HG03025 (cell line): ENCODE data around the gene USP5.

ENCODE experiments used
- ATAC-seq: cut with Tn5 transposase; IDR thresholded peaks from one replicate; pipeline ENCODE4 v1.9.1; 2021; ENCODE audit warnings: mild to moderate bottlenecking, moderate library complexity; ENCODE audit not compliant: unreplicated experiment, low FRiP score

The USP5 gene

DNA sequence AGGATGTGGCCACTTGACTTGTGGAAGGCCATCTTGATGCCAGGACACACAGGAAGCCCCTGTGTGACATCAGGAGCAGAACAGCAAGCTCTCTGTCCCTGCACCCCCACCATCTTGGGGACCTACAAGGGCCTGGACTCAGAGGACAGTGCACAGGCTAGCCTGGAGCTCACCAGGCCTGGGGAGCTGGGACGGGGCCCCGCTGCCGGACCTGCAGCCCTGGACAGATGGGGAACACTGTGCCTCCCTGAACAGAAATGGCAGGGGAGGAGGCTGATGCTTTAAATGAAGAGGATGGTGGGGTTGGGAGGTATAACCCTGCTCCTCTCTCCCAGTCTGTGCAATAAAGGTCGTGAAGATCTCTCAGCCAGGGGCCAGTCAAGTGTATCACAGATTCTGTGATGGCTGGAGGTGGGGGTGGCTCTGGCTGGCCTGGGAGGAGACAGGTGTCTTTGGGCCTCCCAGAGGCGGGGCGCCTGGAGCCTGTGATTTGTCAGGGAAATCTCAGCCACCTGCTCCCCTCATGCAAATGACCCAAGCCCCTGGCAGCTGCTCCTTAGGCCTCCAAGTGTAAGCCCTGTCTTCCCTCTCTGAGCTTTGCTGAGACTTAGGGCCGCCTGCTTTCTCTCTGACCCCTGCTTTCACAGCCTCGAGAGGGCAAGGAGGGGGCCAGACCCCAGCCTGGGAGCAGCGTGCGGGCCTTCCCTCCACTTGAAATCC is 12.3 kb upstream of the USP5 start:
- ATAC-seq: no peak

DNA sequence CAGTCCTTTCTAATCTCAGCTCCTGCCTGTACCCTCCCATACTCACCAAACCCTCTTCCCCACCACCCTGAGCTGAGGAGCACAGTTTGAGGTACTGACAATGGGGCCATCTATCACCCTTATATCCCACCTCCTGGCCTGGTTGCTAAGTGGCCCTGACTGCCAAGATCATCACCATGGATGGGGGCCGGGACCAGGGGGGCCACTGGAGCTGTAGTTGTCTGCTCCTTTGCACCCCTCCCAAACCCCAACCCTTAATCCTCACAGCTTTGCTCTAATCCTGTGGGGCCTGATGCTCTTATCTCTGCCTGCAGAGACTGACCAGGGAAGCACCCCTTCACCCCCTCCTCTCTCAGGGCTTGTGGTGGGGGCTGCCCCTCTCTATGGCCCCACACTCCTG is 11.6 kb upstream of the USP5 start:
- no peak for ATAC-seq

DNA sequence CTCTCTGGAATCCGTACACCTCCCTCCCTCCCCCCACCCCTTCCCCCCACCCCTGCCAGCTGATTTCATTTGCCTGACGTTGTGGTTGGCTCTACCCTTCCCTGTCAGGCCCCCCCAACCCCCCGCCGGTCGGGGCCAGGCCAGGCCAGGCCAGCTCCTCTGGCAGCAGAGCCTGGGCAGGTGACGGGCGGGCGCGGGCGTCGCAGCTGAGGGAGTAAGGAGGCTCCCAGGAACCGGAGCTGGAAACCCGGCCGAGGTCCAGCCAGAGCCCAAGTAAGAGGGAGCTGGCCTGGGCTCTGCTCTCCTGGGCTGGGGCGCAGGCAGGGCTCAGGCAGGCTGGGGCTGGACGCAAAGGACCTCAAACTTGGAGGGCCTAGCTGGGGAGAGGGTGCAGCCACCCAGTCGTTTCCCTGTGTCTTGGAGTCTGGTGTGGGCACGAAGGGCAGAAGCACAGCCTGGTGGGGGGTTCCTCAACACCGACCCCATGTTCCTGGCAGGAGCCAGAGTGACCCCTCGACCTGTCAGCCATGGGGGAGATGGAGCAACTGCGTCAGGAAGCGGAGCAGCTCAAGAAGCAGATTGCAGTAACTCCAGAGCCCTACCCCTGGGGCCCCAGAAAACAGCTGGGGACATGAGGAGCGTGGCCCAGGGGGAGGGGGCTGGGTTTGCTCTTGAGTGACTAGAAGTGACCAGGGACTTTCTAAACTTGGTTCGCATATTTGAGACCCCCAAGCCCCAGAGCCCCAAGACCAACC is 11.0 kb upstream of the USP5 start, which contains the start of gene GNB3:
Gene GNB3, plus strand, starts transcription at position 165 of the 755 bp plus-strand sequence. Its CDS starts 363 bp downstream, at position 528.
- no peak for ATAC-seq

DNA sequence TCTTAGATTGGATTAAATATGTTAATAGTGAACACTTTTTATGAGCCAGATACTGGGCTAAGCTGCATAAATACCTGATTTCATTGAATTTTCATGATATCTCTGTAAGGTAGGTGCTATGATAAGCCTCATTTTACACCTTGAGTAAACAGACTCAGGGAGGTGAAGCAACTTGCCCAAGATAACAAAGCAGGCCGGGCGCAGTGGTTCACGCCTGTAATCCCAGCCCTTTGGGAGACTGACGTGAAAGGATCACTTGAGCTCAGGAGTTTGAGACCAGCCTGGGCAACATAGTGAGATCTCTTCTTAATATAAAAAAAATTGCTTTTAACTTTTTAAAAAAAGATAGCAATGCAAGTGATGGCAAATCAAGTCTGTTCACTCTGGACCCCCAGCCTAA is 9.9 kb upstream of the USP5 start:
- no peak for ATAC-seq

DNA sequence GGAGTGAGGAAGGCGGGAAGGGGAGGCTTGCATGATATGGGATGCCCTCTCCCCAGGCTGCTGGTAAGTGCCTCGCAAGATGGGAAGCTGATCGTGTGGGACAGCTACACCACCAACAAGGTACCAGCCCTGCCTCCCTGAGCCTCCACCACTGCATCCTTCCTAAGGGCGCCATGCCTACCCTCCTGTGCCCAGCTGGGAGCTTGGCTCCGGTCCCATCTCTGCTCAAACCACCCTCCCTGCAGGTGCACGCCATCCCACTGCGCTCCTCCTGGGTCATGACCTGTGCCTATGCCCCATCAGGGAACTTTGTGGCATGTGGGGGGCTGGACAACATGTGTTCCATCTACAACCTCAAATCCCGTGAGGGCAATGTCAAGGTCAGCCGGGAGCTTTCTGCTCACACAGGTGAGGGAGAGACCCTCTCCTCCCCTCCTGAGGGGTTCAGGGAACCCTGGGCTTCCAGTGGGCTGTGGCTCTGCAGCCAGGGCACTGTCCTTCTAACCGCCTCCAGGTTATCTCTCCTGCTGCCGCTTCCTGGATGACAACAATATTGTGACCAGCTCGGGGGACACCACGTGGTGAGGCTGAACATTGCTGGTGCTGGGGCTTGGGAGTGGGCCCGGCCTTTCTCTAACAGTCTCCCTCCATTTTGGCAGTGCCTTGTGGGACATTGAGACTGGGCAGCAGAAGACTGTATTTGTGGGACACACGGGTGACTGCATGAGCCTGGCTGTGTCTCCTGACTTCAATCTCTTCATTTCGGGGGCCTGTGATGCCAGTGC is 8.6 kb upstream of the USP5 start:
- ATAC-seq: no peak

DNA sequence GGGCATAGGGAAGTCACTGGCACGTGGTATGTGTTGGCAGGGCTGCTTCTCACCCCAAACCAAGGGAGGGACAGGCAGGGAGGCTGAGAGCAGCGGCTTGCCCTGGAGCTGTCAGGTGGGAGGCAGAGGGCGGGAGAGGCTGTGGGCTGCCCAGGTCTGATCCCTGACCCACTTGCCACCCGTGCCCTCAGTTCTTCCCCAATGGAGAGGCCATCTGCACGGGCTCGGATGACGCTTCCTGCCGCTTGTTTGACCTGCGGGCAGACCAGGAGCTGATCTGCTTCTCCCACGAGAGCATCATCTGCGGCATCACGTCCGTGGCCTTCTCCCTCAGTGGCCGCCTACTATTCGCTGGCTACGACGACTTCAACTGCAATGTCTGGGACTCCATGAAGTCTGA is 6.6 kb upstream of the USP5 start:
- no peak for ATAC-seq

DNA sequence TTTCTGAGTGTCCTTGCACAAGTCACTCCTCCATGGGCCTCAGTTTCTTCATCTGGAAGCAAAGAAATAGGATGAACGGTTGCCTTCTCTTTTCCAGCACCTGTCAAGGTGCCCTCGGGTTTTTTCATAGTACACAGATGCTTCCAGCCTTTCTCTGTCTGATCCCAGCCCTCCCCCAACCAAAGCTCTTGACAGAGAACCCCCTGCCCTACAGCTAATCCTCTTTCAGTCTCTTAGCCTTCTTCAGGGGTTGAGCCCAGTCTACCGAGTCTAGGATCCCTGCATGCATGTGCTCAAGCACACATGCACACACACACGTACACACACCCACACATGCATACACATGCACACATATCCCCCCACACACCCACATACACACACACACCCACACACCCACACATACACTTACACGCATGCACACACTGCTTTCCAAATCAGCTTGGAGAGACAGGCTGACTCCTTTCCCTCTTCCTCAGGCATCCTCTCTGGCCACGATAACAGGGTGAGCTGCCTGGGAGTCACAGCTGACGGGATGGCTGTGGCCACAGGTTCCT is 5.6 kb upstream of the USP5 start:
- no peak for ATAC-seq

DNA sequence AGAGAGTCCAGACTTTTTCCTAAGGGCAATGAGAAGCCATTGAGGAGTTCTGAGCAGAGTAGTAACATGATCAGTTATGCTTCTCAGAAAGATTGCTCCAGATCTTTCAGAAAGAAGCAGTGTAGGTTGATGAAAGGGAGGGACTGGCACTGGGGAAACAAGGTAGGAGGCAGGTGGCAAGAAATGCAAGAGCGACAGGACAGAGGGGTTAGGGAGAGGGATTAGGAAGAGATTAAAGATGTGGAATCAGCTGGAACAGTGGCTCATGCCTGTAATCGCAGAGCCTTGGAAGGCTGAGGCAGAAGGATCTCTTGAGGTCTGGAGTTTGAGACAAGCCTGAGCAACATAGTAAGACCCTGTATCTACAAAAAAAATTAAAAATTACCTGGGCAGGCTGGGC is 4.3 kb upstream of the USP5 start:
- ATAC-seq: no peak

DNA sequence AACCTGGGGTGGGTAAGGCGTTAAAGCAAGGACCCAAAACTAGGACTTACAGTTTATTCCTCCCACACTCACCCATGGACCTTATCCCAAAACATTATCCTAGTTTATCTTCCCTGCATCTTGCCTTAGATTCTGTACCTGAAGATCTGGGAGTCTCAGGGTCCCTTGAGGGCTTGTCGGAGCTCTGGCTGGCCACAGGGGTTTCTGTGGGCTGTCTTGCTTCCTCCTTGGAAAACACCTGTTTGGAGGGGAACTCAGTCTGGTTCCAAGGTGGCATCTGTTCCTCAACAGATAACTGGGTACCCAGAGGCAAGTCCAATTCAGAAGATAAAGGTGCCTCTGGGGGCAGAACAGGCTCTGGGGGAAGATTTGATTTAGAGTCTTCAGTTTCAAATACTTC is 2.5 kb upstream of the USP5 start:
- no peak for ATAC-seq

DNA sequence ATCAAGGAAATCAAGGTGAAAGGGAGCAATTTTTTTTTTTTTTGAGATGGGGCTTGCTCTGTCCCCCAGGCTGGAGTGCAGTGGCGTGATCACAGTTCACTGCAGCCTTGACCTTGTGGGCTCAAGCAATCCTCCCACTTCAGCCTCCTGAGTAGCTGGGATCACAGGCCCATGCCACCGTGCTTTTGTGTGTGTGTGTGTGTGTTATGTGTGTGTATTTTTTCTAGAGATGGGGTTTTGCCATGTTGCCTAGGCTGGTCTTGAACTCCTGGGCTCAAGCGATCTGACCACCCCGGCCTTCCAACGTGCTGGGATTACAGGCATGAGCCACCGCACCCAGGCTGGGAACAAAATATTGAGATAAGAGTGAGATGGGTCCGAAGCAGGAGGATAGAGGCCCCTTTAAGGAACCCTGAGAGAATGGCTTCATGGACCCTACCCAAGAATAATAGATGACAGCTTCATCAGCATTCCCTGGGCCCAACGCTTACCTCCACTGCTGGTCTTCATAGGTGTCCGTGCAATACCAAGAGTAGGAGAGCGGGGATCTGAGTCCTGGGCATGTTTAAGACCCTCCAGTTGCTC is 1.9 kb upstream of the USP5 start:
- no peak for ATAC-seq

DNA sequence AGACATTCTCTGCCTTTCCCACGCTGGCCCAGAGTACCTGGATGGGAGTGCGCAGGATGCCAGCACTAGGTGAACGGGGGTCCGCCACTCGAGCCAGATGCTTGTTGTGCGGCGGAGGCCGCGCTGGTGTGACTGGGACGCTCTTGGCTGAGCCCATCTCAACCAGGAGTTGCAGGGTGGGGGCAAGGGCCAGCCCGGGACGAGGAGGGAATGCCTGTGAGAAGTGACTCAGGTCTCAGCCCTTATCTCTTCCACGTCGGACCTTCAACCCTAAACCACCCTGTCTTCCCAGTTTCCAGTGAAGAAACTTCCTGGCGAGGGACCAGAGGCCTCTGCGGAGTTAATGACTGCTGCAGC is 1.2 kb upstream of the USP5 start:
- no peak for ATAC-seq

DNA sequence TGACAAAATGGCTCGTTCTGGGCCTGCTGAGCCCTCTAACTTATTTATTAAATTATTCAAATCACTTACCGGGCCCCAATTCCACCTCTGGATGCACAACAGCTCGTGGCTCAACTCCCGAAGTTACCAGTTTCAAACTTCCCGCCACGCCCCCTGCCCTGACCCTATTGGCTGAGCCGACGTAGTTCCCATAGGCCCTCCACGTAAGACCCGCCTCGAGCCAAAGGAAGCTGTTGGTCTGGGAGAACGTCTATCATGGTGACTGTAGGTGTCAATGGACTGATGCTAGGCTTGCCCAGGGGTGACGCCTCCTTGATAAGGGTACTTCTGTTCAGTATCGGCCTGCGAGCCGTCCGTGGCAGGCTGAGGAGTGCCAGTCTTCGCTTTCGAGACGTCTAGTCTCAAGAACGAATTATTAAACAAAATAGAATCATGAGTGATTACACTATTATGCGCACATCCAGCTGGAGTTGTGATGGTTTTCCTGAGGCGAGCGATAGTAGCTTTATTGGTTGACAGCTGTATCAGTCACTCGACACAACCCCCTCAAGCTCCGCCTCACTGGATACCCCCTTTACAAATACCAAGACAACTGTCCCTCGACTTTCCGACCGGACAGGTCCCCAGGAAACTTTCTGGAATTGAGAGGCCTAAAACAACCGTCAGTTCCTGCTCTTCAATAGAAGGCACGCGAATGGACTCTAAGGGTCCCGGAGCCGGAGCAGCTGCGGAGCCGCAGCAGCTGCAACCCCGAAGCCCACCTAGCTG is 613 bp upstream of the USP5 start, which contains the start of gene CDCA3:
Gene CDCA3, minus strand, starts transcription at position 134 of the 768 bp plus-strand sequence. CDS start 334 bp downstream, outside the sequence.
- ATAC-seq: peak; percentile 43

DNA sequence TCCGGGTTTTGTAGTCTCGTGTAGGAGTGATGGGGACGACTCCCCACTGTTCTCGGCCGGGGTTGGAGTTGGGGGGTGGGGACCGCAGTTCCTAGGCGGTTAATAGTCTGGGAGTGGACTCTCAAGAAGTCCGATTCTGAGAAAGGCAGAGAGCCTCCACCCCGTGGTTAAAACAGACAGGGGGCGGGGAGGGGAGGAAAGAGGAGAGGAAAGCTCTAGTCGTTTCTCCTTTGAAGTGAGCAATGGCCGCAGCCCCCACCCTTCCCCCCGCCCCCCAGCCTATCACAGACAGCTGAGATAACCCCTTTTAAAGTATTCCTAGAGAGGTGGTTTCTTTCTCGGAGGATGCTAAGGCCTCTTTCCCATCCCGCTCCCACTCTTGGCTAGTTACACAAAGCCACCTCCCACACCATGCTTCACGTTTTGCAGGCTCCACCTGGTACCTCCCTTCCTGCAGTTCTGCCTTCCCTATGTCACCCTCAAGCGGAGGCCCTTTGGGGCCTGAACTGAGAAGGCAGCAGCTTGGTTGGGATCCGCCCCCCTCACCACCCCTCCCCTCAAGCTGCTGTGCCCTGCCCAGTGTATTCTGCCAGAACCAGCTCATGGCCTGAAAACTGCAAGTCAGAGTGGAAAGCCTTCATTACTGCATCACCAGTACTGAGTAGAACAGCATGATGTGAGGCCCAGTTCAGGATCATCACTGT is 853 bp downstream of the USP5 start:
- no peak for ATAC-seq

DNA sequence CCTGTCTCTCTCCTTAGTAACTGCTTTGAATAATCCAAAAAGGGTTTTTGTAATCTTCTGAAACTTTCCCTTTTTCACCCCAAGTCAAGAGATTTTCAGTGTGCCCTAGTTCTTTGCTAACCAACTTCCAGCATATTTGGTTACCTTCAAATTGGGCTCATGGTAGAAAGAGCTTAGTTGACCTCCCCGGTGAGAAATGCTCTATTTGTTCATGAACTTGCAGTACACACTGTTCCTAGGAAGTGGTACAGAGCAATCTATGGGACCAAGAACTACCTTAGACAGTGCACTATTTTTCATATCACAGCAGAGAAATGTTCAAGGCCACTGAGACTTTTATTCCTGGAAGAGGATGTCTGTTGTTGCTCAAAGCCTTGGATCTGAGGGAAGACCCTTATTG is 1.7 kb downstream of the USP5 start:
- ATAC-seq: no peak

DNA sequence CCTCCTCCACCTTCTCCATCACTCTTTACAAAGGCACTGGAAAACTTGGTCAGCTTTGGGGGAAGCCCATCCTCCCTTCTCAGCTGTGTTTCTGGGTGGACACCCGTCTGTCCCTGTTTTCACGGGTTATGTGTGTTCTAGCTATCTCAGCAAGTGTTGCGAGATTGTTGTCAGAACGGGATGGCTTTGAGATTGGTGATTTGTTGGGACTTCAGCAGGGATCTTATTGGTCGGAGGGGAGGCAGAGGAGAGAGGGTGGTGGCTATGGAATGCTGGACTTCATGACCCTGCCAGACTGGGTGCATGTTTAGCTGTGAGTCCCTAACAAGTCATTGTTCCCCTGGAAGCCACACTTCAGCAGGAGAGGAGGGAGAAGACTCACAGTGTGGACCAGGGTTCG is 2.1 kb downstream of the USP5 start:
- ATAC-seq: no peak

DNA sequence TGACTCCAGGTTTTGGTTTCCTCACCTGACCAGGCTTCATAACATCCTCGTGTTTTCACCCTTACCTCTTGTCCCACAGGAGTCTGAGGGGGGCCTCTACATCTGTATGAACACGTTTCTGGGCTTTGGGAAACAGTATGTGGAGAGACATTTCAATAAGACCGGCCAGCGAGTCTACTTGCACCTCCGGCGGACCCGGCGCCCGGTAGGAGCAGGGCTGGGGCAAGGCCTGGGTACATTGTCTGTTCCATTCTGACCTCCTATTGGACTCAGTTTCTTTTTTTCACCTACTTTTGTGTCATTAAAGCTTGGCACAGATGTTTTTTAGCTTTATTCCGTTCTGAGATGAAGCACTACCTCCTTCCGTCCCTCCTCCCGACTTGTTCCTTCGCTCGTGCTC is 3.4 kb downstream of the USP5 start:
- no peak for ATAC-seq

DNA sequence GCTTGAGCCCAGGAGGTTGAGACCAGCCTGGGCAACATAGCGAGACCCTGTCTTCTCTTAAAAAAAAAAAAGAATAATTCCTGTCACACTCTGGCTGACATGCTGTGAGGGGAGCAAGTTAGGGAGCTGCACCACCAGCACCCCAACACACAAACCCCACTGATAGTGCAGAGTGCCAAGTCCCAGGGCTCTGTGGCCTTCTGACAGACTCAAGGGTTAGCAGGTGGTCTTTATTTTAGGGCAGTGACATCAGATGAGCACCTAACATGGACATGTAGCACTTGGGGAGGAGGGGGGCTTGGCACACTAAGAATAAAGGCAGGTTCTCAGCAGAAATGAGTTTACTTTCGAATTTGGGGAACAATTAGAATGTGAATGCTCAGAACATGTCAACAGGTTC is 6.8 kb downstream of the USP5 start:
- no peak for ATAC-seq

DNA sequence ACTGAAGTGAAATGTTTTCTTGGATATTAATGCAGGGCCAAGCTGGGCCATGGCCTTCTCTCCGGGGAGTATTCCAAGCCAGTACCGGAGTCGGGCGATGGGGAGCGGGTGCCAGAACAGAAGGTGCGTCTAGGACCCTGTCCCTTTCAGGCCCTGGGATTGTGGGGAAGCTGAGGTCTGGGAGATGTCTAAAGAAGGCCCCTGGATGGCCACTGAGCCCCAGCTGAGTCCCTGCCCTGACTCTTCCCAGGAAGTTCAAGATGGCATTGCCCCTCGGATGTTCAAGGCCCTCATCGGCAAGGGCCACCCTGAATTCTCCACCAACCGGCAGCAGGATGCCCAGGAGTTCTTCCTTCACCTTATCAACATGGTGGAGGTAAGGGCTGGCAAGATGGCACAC is 8.2 kb downstream of the USP5 start:
- no peak for ATAC-seq

DNA sequence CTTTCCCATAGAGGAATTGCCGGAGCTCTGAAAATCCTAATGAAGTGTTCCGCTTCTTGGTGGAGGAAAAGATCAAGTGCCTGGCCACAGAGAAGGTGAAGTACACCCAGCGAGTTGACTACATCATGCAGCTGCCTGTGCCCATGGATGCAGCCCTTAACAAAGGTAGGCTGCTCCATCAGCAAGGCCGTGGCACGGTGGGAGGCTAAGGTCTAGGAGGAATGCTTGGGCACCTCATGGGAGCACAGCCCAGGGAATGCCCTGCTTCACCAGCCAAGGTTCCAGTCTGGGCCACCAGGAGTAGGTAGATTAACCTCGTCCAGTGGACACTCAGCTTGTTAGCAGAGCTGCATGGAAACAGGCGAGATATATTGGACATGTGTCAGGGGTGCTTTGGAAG is 9.0 kb downstream of the USP5 start:
- no peak for ATAC-seq
